Measurements from ENCODE around the gene FOXJ2. TPM values are rescaled to one million over a fixed set of nuclear protein-coding genes. Genes with fewer than 3 reads are reported as not detected.
A peak's percentile ranks its signal among the peaks of the same experiment; 100 is the strongest.

Gene FOXJ2
- total RNA-seq, 1 experiment from 2014 or later: 5.5 TPM

DNA sequence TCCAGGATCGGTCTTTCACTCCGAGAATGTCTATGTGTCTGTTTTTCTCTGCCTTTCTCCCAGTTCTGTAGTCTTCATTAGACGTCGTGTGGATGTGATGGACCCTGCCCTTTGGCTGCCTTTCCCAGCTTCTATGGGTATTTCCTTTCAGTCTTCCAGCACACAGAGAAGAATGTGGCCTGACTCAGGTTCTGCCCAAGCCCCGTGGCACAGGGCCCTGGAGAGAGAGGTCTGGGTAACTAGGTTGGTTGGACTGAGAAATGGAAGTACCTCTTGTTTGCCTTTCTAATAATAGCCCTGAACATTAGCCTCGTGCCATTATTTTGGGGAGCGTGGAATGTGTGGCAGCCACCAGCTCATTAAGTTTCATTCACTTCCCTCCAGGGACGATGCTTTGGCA is 3.8 kb downstream of the FOXJ2 start:
- H3K27me3 Mint-ChIP-seq (ENCODE audit: low read depth): peaks cover 7% of the 10 kb centered on the region
- H3K9me3 Mint-ChIP-seq: no peaks in the 10 kb centered on the region
- WGBS (ENCODE audit: extremely low coverage, insufficient read length, low lambda C conversion rate): no CpG with 5 or more reads among the region's 8 CpGs
- Histone ChIP-seq H3K23ac (ENCODE audit: insufficient read length, low read depth, low read length) (no peak overlapping the region), H2BK12ac (ENCODE audit: insufficient read length, low read depth, low read length) (no peak overlapping the region), H3K14ac (ENCODE audit: insufficient read depth, low read length) (no peak overlapping the region), H4K20me1 (ENCODE audit: control insufficient read depth, insufficient read depth, insufficient read length) (no peaks in the 10 kb centered on the region), H3K27me3 (ENCODE audit: insufficient read depth, low read length) (no peaks in the 10 kb centered on the region), H2BK5ac (ENCODE audit: insufficient read length, low read length) (no peak overlapping the region), H3K56ac (ENCODE audit: insufficient read length, low read depth, low read length) (no peak overlapping the region), H4K8ac (replicated peaks; ENCODE audit: insufficient read length, low read depth, low read length) (no peak overlapping the region), H3T11ph (ENCODE audit: low read length) (no peak overlapping the region), H3K79me2 (ENCODE audit: insufficient read depth, low read length) (no peaks in the 10 kb centered on the region; the same call in 1 of the 2 replicates), H2BK15ac (ENCODE audit: low read depth, low read length) (no peak overlapping the region), H4K5ac (ENCODE audit: insufficient read length, low read depth, low read length) (no peak overlapping the region), H2AFZ (ENCODE audit: low read length) (no peak overlapping the region), H3K27ac (ENCODE audit: insufficient read length, low read depth, low read length) (no peak overlapping the region), H2BK20ac (ENCODE audit: low read depth, low read length, poor library complexity, severe bottlenecking) (no peak overlapping the region), H3K4ac (ENCODE audit: low read depth, low read length) (no peak overlapping the region), H3K9ac (ENCODE audit: extremely low read depth, insufficient read length, low read length) (no peak overlapping the region), H3K9me3 (ENCODE audit: control insufficient read depth, low read depth, low read length) (no peaks in the 10 kb centered on the region), H3K18ac (ENCODE audit: insufficient read length, low read depth, low read length) (no peak overlapping the region), H3K23me2 (ENCODE audit: insufficient read length, low read depth, low read length, poor library complexity, severe bottlenecking) (peaks cover 14% of the 10 kb centered on the region), H2AK5ac (ENCODE audit: insufficient read length, low read length) (no peak overlapping the region), H2BK120ac (ENCODE audit: low read depth, low read length, poor library complexity, severe bottlenecking) (no peak overlapping the region), H3K4me2 (ENCODE audit: insufficient read depth, insufficient read length, low read length) (no peak overlapping the region), H3K4me1 (ENCODE audit: insufficient read depth, low read length) (peaks cover 29% of the 10 kb centered on the region; the same call in 1 of the 2 replicates), H3K79me1 (ENCODE audit: insufficient read depth, low read depth, low read length, poor library complexity, severe bottlenecking) (no peaks in the 10 kb centered on the region), H4K91ac (ENCODE audit: insufficient read length, low read depth, low read length) (no peak overlapping the region)
- H3K36me3 Mint-ChIP-seq (ENCODE audit: insufficient read depth in 1 of 3, low read depth in 3 of 3): peaks cover 0 to 6% (median 1%) of the 10 kb centered on the region in 3 experiments; a peak in 3 of 7 replicates
- no peak for DNase-seq
- H3K27ac Mint-ChIP-seq: peak overlapping the region in 1 of 3 experiments; percentile 58; a peak in 2 of 7 replicates
- peaks cover 59 to 67% of the 10 kb centered on the region in 2 experiments for H3K4me1 Mint-ChIP-seq
- H3K4me3 Mint-ChIP-seq: 0 out of 5 replicates have a peak overlapping the region, but pooled peaks of 1 of the 2 experiments have one; percentile 35
- TF ChIP-seq, protein P1, sequence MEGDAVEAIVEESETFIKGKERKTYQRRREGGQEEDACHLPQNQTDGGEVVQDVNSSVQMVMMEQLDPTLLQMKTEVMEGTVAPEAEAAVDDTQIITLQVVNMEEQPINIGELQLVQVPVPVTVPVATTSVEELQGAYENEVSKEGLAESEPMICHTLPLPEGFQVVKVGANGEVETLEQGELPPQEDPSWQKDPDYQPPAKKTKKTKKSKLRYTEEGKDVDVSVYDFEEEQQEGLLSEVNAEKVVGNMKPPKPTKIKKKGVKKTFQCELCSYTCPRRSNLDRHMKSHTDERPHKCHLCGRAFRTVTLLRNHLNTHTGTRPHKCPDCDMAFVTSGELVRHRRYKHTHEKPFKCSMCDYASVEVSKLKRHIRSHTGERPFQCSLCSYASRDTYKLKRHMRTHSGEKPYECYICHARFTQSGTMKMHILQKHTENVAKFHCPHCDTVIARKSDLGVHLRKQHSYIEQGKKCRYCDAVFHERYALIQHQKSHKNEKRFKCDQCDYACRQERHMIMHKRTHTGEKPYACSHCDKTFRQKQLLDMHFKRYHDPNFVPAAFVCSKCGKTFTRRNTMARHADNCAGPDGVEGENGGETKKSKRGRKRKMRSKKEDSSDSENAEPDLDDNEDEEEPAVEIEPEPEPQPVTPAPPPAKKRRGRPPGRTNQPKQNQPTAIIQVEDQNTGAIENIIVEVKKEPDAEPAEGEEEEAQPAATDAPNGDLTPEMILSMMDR (conservative IDR thresholded peaks at IDR 0.05): no peak

Data from H9 (cell line).